Measurements from ENCODE around the gene GRIFIN. TPM values are rescaled to one million over a fixed set of nuclear protein-coding genes. Genes with fewer than 3 reads are reported as not detected.
A peak's percentile ranks its signal among the peaks of the same experiment; 100 is the strongest.

GRIFIN gene
- total and polyA plus RNA-seq, 2 donors (not counting 1 experiment from before 2014, with no cell fraction given) = not detected

DNA sequence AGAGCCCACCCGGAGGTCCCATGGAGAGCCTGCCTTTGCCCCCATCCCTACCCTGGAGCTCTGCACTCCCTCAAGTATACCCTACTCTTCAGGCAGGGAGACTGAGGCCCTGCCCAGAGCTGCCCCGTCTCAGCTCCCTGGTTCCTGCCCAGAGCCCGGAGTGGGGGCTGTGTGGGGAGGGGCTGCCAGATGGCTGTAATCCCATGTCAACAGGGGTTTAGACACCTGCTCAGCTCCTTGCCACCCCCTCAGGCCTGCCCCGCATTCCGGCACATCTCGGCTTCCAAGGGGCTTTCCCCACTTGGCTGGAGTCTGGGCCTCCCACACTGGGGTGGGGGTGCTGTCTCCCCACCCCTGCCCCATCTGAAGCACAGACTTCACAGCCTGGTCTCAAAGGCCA is 22.5 kb upstream of the GRIFIN start:
- no peak overlapping the region for H3K4me3 ChIP-seq (ENCODE audit: control extremely low read depth in 1 of 5, extremely low read depth in 1 of 5, insufficient read depth in 1 of 5, low read depth in 2 of 5, low read length in 4 of 5)
- H3K4me1 Mint-ChIP-seq = peaks cover 9% of the 10 kb centered on the region
- ChIA-PET CTCF (interaction anchor here (0.7 to 1.9 kb wide), 3 partner anchors 30 to 49 kb away, joined by 3 to 8 read pairs (median 4); no protein-coding TSS in a partner anchor), POLR2A (interaction anchor here (0.5 to 1.0 kb wide), 4 partner anchors 10 to 110 kb away, joined by 3 to 4 read pairs (median 3); no protein-coding TSS in a partner anchor)
- H3K9me3 ChIP-seq (ENCODE audit: control extremely low read depth in 1 of 3, control insufficient read depth in 2 of 3, insufficient read depth in 1 of 3, low read length in 2 of 3) = peaks cover 0 to 10% (median 0%) of the 10 kb centered on the region in 3 donors
- no peaks in the 10 kb centered on the region for H3K79me2 ChIP-seq (ENCODE audit: control insufficient read depth, insufficient read depth, low read length)
- TF ChIP-seq EZH2 (IDR thresholded peaks at IDR 0.05; ENCODE audit: borderline replicate concordance, insufficient read depth, low read depth, low read length, poor library complexity, severe bottlenecking) (no peak), CTCF (IDR thresholded peaks at IDR 0.05) (no peak)
- no peak overlapping the region for H3K4me3 Mint-ChIP-seq
- intact Hi-C loops (cut with micrococcal nuclease) = no loop called here
- H3K9ac ChIP-seq (ENCODE audit: low read length) = no peak overlapping the region
- 96% methylated on average over 4 of the region's 6 CpGs for WGBS (ENCODE audit: insufficient coverage)
- H3K36me3 ChIP-seq (replicated peaks in 1 of 2; ENCODE audit: control extremely low read depth in 1 of 2, control insufficient read depth in 1 of 2, extremely low read depth in 1 of 2, insufficient read depth in 2 of 2, low read length in 1 of 2) = no peaks in the 10 kb centered on the region
- H3K27me3 ChIP-seq (replicated peaks in 1 of 4; ENCODE audit: control extremely low read depth in 1 of 4, control insufficient read depth in 3 of 4, insufficient read depth in 4 of 4, low read length in 3 of 4) = peaks cover 0 to 29% (median 10%) of the 10 kb centered on the region in 4 experiments
- no peak for ATAC-seq (ENCODE audit: low read depth)
- H3K27me3 Mint-ChIP-seq = peaks cover 15% of the 10 kb centered on the region
- H4K20me1 ChIP-seq (ENCODE audit: control insufficient read depth, insufficient read depth, low read length, poor library complexity, severe bottlenecking) = no peaks in the 10 kb centered on the region
- peaks cover 9 to 18% of the 10 kb centered on the region in 2 donors for H3K4me1 ChIP-seq (ENCODE audit: control insufficient read depth in 2 of 2, insufficient read depth in 2 of 2, low read length in 2 of 2)
- DNase-seq = no peak
- no peak overlapping the region for H2AFZ ChIP-seq (ENCODE audit: insufficient read depth, low read depth, low read length, poor library complexity, severe bottlenecking)
- H3K27ac Mint-ChIP-seq = no peak overlapping the region
- no peak overlapping the region for H3K4me2 ChIP-seq (replicated peaks; ENCODE audit: low read depth, low read length, poor library complexity, severe bottlenecking)
- H3K9me3 Mint-ChIP-seq (ENCODE audit: insufficient read depth) = no peaks in the 10 kb centered on the region
- H3K27ac ChIP-seq (ENCODE audit: low read length in 2 of 2) = no peak overlapping the region

DNA sequence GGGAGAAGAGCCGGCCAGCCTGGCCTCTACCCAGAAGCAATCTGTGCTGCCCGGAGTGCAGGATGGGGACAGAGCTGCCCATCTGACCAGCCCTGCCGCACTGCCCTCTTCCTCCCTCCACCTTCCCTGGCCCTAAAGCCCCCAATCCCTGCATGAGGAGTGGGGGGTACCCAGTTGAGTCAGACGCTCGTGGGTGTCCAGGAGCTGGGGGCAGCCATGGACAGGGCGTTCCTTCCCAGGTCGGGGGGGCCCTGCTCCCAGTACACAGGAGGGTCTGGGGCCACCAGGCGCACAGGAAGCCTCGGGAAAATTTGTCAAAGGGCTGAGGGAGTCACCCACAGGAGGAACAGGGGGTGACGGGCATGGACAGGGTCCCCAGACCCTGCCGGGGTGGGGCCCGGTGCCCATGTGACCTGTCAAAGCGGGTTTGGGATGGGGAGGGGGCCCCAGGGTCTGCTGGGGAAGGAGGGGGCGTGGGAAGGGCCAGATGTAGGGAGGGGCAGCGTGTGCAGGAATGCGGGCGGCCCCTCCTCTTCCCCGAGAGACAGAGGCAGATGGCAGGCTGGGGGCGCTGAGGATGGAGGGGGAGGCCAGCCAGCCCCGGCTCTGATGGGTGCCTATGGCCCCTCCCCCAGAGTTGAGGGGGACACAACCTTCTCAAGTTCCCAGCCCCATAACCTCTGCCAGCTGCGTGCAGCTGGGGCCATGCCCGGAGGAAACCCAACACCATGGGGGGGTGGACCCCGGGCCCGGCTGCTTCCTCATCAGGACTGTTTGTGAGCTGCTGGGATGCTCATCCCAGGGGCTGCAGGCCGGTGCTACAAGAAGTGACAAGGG is 21.5 kb upstream of the GRIFIN start:
- intact Hi-C loops (cut with micrococcal nuclease) = no loop called here
- no peak overlapping the region for H3K27ac Mint-ChIP-seq
- peaks cover 9% of the 10 kb centered on the region for H3K4me1 Mint-ChIP-seq
- H3K4me3 Mint-ChIP-seq = no peak overlapping the region
- DNase-seq (no peak), ATAC-seq (ENCODE audit: low read depth) (no peak)
- peaks cover 15% of the 10 kb centered on the region for H3K27me3 Mint-ChIP-seq
- no peak overlapping the region for H3K4me3 ChIP-seq (ENCODE audit: control extremely low read depth in 1 of 5, extremely low read depth in 1 of 5, insufficient read depth in 1 of 5, low read depth in 2 of 5, low read length in 4 of 5)
- H2AFZ ChIP-seq (ENCODE audit: insufficient read depth, low read depth, low read length, poor library complexity, severe bottlenecking) = no peak overlapping the region
- no peak overlapping the region for H3K27ac ChIP-seq (ENCODE audit: low read length in 2 of 2)
- no peaks in the 10 kb centered on the region for H4K20me1 ChIP-seq (ENCODE audit: control insufficient read depth, insufficient read depth, low read length, poor library complexity, severe bottlenecking)
- ChIA-PET POLR2A (interaction anchor here (0.9 kb wide), 1 partner anchor 11 kb away, joined by 3 read pairs; no protein-coding TSS in a partner anchor), CTCF (interaction anchor here (0.7 to 1.9 kb wide), 3 partner anchors 11 to 48 kb away, joined by 3 to 8 read pairs (median 3); no protein-coding TSS in a partner anchor)
- no peaks in the 10 kb centered on the region for H3K79me2 ChIP-seq (ENCODE audit: control insufficient read depth, insufficient read depth, low read length)
- no peaks in the 10 kb centered on the region for H3K36me3 ChIP-seq (replicated peaks in 1 of 2; ENCODE audit: control extremely low read depth in 1 of 2, control insufficient read depth in 1 of 2, extremely low read depth in 1 of 2, insufficient read depth in 2 of 2, low read length in 1 of 2)
- no peaks in the 10 kb centered on the region for H3K9me3 Mint-ChIP-seq (ENCODE audit: insufficient read depth)
- H3K9ac ChIP-seq (ENCODE audit: low read length) = no peak overlapping the region
- TF ChIP-seq CTCF (IDR thresholded peaks at IDR 0.05) (no peak), EZH2 (IDR thresholded peaks at IDR 0.05; ENCODE audit: borderline replicate concordance, insufficient read depth, low read depth, low read length, poor library complexity, severe bottlenecking) (no peak)
- 25% methylated on average over 21 of the region's 25 CpGs for WGBS (ENCODE audit: insufficient coverage)
- H3K9me3 ChIP-seq (ENCODE audit: control extremely low read depth in 1 of 3, control insufficient read depth in 2 of 3, insufficient read depth in 1 of 3, low read length in 2 of 3) = peaks cover 0 to 10% (median 0%) of the 10 kb centered on the region in 3 donors
- H3K27me3 ChIP-seq (replicated peaks in 1 of 4; ENCODE audit: control extremely low read depth in 1 of 4, control insufficient read depth in 3 of 4, insufficient read depth in 4 of 4, low read length in 3 of 4) = peaks cover 0 to 36% (median 10%) of the 10 kb centered on the region in 4 experiments
- peak overlapping the region; percentile 40 for H3K4me2 ChIP-seq (replicated peaks; ENCODE audit: low read depth, low read length, poor library complexity, severe bottlenecking)
- H3K4me1 ChIP-seq (ENCODE audit: control insufficient read depth in 2 of 2, insufficient read depth in 2 of 2, low read length in 2 of 2) = peaks cover 9 to 18% of the 10 kb centered on the region in 2 donors
